ENCODE data around the gene TOMM70.
A peak's percentile ranks its signal among the peaks of the same experiment; 100 is the strongest.

The TOMM70 gene

DNA sequence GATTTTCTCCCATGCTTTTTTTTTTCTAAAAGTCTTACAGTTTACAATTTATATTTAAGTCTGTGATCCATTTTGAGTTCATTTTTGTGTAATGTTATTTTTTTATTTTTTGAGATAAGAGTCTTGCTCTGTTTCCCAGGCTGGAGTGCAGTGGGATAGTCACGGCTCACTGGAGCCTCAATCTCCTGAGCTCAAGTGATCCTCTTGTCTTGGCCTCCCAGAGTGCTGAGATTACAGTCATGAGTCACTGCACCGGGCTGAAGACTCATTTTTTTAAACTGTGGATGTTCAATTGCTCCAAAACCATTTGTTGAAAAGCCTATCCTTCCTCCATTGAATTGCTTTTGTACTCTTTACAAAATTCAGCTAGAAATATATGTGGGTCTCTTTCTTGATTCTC, 20.0 kb upstream of the TOMM70 start:
- no peak for ATAC-seq
- no peak overlapping the region for H3K4me3 Mint-ChIP-seq
- H3K27ac Mint-ChIP-seq: no peak overlapping the region
- H3K36me3 Mint-ChIP-seq: no peaks in the 10 kb centered on the region
- H3K4me1 Mint-ChIP-seq: no peaks in the 10 kb centered on the region
- H3K9me3 Mint-ChIP-seq: no peaks in the 10 kb centered on the region
- DNase-seq (ENCODE audit: low spot score in 2 of 2): no peak

DNA sequence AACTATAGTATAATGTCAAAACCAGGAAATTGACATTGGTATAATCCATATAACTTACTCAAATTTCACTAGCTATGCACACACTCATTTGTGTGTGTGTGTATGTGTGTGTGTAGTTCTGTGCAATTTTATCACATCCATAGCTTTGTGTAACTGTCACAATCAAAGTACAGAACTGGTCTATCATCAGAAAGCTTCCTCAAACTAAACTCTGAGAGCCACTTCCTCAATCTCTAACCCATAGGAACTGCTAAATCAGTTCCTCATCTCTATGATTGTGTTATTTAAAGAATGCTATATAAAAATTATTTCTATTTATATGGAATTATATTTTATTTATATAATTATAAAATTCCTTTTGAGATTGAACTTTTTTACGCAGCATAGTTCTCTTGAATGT, 18.5 kb upstream of the TOMM70 start:
- ATAC-seq (no peak), DNase-seq (ENCODE audit: low spot score in 2 of 2) (no peak)
- no peaks in the 10 kb centered on the region for H3K36me3 Mint-ChIP-seq
- no peak overlapping the region for H3K27ac Mint-ChIP-seq
- H3K4me3 Mint-ChIP-seq: no peak overlapping the region
- no peaks in the 10 kb centered on the region for H3K4me1 Mint-ChIP-seq
- no peaks in the 10 kb centered on the region for H3K9me3 Mint-ChIP-seq

DNA sequence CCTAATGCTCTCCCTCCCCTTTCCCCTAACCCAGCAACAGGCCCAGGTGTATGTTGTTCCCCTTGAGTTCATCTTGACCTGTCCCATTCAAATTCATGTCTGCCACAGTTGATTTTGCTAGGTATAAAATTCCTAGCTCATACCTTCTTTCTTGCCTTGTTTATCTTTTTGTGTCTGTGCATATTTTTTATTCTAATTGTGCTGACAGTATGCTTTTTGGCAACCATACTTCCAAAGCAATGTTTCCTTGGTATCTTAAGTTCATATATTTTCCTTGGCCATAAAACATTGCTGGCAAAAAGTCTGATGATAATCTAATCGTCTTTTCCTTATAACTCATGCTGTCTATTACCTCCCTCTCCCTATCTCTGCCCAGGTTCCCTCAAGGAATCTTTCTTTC, 16.0 kb upstream of the TOMM70 start:
- H3K36me3 Mint-ChIP-seq: no peaks in the 10 kb centered on the region
- DNase-seq (ENCODE audit: low spot score in 2 of 2) (no peak), ATAC-seq (no peak)
- H3K4me3 Mint-ChIP-seq: no peak overlapping the region
- H3K4me1 Mint-ChIP-seq: no peaks in the 10 kb centered on the region
- no peak overlapping the region for H3K27ac Mint-ChIP-seq
- H3K9me3 Mint-ChIP-seq: no peaks in the 10 kb centered on the region

DNA sequence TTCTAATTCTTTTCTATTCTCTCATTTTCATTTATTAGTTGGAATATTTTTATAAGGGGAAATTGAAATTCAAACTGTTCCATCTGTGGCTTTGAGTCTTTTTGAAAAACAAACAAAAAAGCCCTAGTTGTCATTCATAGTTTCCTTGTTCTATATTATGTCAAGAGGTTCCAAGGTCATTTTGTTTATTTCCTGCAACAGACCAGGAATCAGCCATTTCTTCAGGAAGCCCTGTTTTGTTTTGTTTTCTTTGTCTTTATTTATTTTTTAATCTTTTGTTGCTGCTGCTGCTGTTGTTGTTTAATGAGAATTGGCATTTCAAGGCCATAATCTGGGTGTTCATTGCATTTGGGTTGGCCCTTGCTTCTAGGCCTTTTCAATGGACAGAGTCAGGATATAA, 15.3 kb upstream of the TOMM70 start:
- no peak for ATAC-seq
- H3K4me1 Mint-ChIP-seq: no peaks in the 10 kb centered on the region

DNA sequence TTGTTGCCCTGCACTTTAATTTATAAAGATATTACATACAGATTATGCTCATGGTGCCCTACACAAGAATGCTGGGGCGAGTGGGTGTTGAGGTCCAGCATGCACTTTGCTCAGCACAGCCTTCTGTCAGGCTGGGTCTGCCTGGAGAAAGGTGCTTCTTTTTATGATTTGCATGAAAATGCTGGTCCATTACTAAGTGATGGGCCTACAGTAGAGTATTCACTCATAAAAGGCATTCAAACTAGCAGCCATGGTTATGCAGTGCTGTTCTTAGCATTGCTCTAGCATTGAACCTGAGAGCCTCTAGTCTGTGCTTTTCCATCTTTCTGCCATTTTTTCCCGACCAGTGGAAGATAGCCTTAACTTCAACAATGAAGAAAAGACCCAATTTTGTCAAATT, 12.7 kb upstream of the TOMM70 start:
- Mint-ChIP-seq H3K27ac (no peak overlapping the region), H3K36me3 (no peaks in the 10 kb centered on the region), H3K4me1 (no peaks in the 10 kb centered on the region), H3K4me3 (no peak overlapping the region), H3K9me3 (no peaks in the 10 kb centered on the region)
- ATAC-seq (no peak), DNase-seq (ENCODE audit: low spot score in 2 of 2) (no peak)

More for the DNA sequence above, 15.3 kb upstream of the TOMM70 start:
- no peaks in the 10 kb centered on the region for H3K9me3 Mint-ChIP-seq
- H3K4me3 Mint-ChIP-seq: no peak overlapping the region
- no peak overlapping the region for H3K27ac Mint-ChIP-seq
- DNase-seq (ENCODE audit: low spot score in 2 of 2): no peak
- no peaks in the 10 kb centered on the region for H3K36me3 Mint-ChIP-seq

DNA sequence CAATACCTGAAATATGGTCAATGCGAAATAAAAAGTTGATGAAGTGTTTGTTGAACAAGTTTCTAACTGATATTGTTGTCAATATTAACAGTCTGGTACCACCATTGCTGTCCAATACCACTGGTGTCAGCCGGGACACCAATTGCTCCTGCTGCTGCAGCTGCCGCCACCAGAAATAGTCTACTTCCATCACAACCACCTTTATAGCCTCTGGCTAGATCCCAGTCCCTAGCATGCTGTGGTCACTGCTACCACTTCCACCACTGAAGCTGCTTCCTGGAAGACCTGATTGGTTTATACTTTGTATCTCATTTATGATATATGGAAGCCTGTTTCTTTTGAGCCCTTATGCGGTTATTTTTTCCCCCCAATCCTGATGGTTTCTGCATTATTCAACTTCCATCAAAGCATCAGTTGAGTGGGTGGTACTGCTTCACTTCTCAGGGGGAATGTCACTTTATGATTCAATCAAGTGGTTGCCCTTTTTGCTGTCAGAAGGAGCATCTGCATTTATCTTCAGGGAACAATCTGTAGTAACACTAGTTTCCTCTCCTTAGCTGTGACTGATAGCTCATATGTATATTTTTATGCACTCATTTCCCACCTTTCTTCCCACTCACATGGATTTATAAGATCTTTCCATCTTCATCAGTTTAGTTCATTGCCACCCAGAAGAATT, 12.2 kb upstream of the TOMM70 start:
- Mint-ChIP-seq H3K9me3 (no peaks in the 10 kb centered on the region), H3K4me1 (no peaks in the 10 kb centered on the region), H3K36me3 (no peaks in the 10 kb centered on the region), H3K27ac (no peak overlapping the region), H3K4me3 (no peak overlapping the region)
- ATAC-seq (no peak), DNase-seq (ENCODE audit: low spot score in 2 of 2) (no peak)

DNA sequence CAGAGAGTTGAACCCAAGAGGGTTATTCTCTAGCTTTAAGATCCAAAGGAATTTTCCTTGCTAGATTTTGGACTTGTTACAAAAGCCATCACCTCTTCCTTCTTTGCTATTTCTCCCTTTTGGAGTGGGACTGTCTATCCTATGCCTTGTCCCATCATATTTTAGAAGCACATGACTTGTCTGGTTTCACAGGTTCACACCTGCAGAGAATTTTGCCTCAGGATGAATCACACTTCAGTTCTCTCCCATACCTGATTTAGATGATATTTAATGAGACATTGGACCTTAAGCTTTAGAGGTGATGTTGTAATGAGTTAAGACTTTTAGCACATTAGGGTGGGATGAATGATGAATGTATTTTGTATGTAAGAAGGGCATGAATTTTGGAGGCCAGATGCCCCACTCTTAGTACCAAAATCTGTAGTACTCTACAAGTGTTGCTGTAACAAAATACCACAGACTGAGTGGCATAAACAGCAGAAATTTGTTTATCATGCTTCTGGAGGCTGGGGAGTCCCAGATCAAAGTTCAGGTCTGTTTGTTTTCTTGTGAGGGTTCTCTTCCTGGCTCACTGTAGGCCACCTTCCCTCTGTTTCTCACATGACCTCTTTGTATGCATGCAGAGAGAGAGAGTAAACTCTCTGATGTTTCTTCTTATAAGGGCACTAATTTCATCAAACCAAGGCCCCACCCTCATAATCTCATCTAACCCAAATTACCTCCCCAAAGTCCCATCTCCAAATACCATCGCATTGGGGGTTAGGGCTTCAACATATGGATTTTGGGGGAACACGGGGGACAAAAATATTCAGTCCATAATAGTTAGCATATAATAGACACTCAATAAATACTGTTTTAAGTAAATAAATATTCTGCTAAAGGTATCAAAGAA, 10.4 kb upstream of the TOMM70 start:
- no peaks in the 10 kb centered on the region for H3K4me1 Mint-ChIP-seq
- H3K9me3 Mint-ChIP-seq: peaks cover 7% of the 10 kb centered on the region

DNA sequence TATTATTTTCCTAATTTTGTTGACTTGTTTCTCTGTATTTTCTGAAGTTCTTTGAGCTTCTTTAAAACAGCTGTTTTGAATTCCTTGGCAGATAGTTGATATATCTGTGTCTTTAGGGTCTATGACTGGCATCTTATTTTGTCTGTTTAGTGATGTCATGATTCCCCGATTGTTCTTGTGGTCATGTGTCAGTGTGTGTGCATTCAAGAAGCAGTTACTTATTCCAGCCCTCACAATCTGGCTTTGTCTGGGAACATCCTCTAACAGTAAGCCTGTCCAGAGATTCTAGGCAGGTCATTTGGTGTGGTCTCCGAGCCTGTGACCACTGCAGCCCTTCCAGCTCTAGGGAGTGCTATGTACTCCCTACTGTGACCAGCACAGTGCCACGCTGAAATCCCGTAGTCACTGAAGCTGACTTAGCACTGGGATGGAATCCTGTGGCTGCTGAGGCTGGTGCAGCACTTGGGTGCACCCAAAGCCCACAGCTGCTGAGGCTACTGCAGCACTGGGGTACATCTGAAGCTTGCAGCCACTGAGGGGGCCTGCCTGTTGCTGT, 7.2 kb upstream of the TOMM70 start:
- no peak for DNase-seq (ENCODE audit: low spot score in 2 of 2)
- peaks cover 7% of the 10 kb centered on the region for H3K9me3 Mint-ChIP-seq
- no peaks in the 10 kb centered on the region for H3K36me3 Mint-ChIP-seq
- H3K4me3 Mint-ChIP-seq: no peak overlapping the region
- H3K27ac Mint-ChIP-seq: no peak overlapping the region
- no peak for ATAC-seq
- peaks cover 6% of the 10 kb centered on the region for H3K4me1 Mint-ChIP-seq

More for the DNA sequence above, 10.4 kb upstream of the TOMM70 start:
- H3K27ac Mint-ChIP-seq: no peak overlapping the region
- H3K36me3 Mint-ChIP-seq: no peaks in the 10 kb centered on the region
- ATAC-seq (no peak), DNase-seq (ENCODE audit: low spot score in 2 of 2) (no peak)
- no peak overlapping the region for H3K4me3 Mint-ChIP-seq

DNA sequence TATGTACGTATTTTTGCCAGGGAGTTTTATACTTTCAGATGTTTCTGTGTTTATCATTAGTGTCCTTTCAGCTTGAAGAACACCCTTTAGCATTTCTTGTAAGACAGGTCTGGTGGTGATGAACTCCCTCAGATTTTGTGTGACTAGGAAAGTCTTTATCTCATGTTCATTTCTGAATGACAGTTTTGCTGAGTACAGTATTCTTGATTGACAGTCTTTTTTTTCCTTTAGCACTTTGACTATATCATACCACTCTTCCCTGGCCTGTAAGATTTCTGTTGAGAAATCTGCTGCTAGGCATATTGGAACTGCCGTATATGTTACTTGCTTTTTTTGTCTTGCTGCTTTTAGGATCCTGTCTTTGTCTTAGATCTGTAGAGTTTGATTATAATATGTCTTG, 6.3 kb upstream of the TOMM70 start:
- no peak for ATAC-seq
- DNase-seq (ENCODE audit: low spot score in 2 of 2): no peak
- Mint-ChIP-seq H3K4me1 (peaks cover 7% of the 10 kb centered on the region), H3K9me3 (peaks cover 7% of the 10 kb centered on the region), H3K4me3 (no peak overlapping the region), H3K36me3 (no peaks in the 10 kb centered on the region), H3K27ac (no peak overlapping the region)

DNA sequence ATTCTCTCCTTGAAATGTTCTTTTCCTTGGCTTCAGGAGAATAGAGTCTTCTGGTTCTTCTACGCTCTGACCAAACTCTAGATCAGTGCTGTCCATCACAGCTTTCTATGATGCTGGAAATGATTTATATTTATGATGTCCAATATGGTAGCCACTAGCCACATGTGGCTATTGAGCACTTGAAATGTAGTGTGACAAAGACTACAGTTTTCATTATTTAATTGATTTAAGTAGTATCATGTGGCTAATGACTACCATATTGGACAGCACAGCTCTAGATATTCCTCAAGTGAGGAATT, 3.3 kb upstream of the TOMM70 start:
- H3K9me3 Mint-ChIP-seq: peaks cover 7% of the 10 kb centered on the region
- DNase-seq (ENCODE audit: low spot score in 2 of 2) (no peak), ATAC-seq (no peak)
- H3K36me3 Mint-ChIP-seq: peaks cover 19% of the 10 kb centered on the region
- H3K4me1 Mint-ChIP-seq: peaks cover 28% of the 10 kb centered on the region
- no peak overlapping the region for H3K27ac Mint-ChIP-seq
- no peak overlapping the region for H3K4me3 Mint-ChIP-seq

DNA sequence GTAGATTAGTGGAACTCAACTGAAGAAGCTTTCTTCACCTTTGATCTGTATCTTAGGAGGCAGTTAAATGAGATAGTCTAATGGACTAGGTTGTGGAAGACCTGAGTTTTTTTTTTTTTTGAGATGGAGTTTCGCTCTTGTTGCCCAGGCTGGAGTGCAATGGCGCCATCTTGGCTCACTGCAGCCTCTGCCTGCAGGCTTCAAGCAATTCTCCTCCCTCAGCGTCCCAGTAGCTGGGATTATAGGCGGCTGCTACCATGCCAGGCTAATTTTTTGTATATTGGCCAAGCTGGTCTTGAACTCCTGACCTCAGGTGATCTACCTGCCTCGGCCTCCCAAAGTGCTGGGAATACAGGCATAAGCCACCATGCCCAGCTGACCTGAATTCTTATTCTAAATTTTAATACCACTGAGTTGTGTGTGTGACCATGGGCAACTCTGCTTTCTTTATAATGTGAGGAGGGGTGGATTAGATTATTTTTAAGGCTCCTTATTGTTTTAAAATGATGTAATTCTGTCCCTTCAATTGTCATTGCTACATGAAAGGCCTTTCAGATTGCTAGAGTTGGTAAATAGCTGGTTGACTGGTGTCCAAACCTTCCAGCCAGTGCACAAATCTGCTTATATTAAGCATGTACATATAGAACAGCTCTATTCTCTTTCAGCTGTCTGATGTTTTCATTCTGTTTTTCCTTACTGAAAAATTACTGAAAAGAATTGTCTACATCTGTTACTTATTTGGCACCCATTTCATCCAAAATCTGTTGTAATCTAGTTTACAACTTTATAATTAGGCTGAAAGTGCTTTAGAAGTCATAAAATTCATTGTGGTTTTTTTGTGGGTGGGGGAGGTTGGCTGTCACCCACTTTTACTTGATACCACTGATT, 2.7 kb upstream of the TOMM70 start:
- Mint-ChIP-seq H3K9me3 (peaks cover 7% of the 10 kb centered on the region), H3K4me3 (peak overlapping the region; percentile 90), H3K36me3 (peaks cover 19% of the 10 kb centered on the region), H3K4me1 (peaks cover 34% of the 10 kb centered on the region), H3K27ac (no peak overlapping the region)
- ATAC-seq (no peak), DNase-seq (ENCODE audit: low spot score in 2 of 2) (no peak)

DNA sequence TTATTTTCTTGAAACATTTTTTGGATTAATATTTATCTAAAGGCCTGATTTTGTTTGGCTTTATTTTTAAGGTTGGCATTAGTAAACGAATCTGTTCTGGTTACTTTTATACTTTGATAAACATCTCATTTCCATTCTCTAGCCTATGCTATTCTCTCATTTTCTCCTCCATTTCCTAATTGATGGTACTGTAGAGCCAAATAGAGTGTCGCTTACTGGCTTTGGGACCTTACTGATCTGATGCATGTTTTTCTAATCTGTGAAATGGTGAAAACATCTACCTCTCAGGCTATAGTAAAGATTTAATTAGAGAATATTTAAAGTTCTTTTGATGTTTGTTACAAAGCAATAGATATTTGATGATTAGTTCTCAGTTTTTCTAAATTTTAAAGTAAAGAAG, 2.0 kb upstream of the TOMM70 start:
- Mint-ChIP-seq H3K9me3 (peaks cover 7% of the 10 kb centered on the region), H3K4me1 (peaks cover 37% of the 10 kb centered on the region), H3K4me3 (peak overlapping the region; percentile 90), H3K36me3 (peaks cover 22% of the 10 kb centered on the region), H3K27ac (no peak overlapping the region)
- ATAC-seq (no peak), DNase-seq (ENCODE audit: low spot score in 2 of 2) (no peak)

DNA sequence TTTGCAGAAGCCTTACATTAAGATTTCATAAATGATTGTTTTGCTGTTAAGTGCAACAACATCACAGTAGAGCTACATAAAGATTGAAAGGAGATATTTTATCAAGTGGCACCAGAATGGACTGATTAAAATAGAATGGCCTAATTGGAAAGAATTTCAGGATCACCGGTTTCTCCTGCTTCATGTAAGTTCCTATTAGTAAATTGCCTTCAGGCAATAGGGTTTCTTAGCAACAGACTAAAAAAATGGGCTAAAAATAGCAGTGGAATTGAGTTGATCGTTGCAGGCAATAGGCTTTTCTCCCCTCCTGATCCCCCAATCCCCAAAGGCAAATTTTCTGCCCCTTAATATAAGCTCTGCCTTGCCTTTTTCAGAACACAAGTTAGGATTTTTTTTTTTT, 1.4 kb upstream of the TOMM70 start:
- H3K9me3 Mint-ChIP-seq: peaks cover under 1% of the 10 kb centered on the region
- peaks cover 37% of the 10 kb centered on the region for H3K4me1 Mint-ChIP-seq
- peaks cover 28% of the 10 kb centered on the region for H3K36me3 Mint-ChIP-seq

DNA sequence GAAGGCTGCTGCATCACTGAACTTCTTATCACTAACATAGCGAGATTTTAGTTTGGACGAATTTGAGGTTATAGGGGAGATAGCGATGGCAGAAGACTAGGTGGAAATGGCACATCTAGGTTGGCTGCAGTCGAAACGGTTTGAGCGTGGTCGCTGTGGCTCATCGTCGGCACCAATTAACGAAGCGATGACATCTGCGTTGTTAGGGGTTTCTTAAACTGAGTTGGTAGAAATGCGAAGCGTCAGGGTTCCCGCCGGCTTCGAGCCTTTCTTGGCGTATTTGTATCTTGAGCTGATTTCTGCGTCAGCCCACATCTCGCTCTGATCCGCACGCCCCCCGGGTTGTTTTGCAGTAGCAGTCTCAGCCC, 769 bp upstream of the TOMM70 start:
- peaks cover 31% of the 10 kb centered on the region for H3K36me3 Mint-ChIP-seq
- no peaks in the 10 kb centered on the region for H3K9me3 Mint-ChIP-seq
- no peak for DNase-seq (ENCODE audit: low spot score in 2 of 2)
- peak overlapping the region; percentile 98 for H3K27ac Mint-ChIP-seq
- peak; percentile 53 for ATAC-seq
- H3K4me1 Mint-ChIP-seq: peaks cover 40% of the 10 kb centered on the region
- H3K4me3 Mint-ChIP-seq: peak overlapping the region; percentile 90

More for the DNA sequence above, 1.4 kb upstream of the TOMM70 start:
- Mint-ChIP-seq H3K4me3 (peak overlapping the region; percentile 90), H3K27ac (peak overlapping the region; percentile 98)
- ATAC-seq (no peak), DNase-seq (ENCODE audit: low spot score in 2 of 2) (no peak)

DNA sequence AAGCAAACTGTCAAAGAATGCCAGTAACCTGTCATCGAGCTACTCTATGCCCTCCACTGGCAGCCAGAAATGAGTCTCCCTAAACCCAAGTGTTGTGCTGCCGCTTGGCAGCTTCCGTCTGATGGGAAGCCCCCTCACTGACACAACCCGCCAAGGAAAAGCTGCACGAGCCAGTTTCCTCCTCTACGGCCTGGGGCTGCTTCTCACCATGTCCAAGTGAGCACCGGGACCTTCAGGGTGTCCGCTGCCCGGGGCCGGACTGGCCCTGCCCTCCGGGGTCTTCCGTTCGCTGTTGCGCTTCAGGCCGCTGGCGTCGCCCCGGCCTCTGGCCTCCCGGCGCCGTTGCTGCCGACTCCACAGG, 490 bp downstream of the TOMM70 start:
- peak overlapping the region; percentile 90 for H3K4me3 Mint-ChIP-seq
- DNase-seq (ENCODE audit: low spot score in 2 of 2): peak in 1 of 2 donors; percentile 73
- peak; percentile 67 for ATAC-seq

More for the DNA sequence above, 490 bp downstream of the TOMM70 start:
- H3K27ac Mint-ChIP-seq: peak overlapping the region; percentile 98
- H3K9me3 Mint-ChIP-seq: no peaks in the 10 kb centered on the region
- H3K36me3 Mint-ChIP-seq: peaks cover 39% of the 10 kb centered on the region
- H3K4me1 Mint-ChIP-seq: peaks cover 43% of the 10 kb centered on the region
